Ovary (tissue), 9 donors: ENCODE results near the gene RERG. TPM values are rescaled to one million over a fixed set of nuclear protein-coding genes. Genes with fewer than 3 reads are reported as not detected.

ENCODE experiments used
- DNase-seq, 5 donors: peaks; one replicate each; pipeline ENCODE4 v3.0.0-alpha.2; 2019 to 2020
- H3K27ac ChIP-seq, 2 donors: fragments of 200-600 bp; one replicate each; pipeline versions ENCODE4 v1.5.1 to v1.8.0; 2019 to 2022
- H3K27me3 ChIP-seq: fragments of 200-600 bp; one replicate; pipeline ENCODE4 v1.8.0; 2022
- H3K36me3 ChIP-seq: fragments of 200-600 bp; sonication (generic); one replicate; pipeline ENCODE4 v1.5.1; 2019
- H3K4me1 ChIP-seq: one replicate; pipeline ENCODE4 v1.8.1; 2013; ENCODE audit warnings: mild to moderate bottlenecking, moderate library complexity; ENCODE audit not compliant: insufficient read depth
- H3K4me3 ChIP-seq: fragments of 200-600 bp; sonication (generic); one replicate; pipeline ENCODE4 v1.5.1; 2017
- H3K9me3 ChIP-seq, 2 donors: fragments of 200-600 bp in 1 of 2; sonication (generic) in 1 of 2; one replicate each; pipeline versions ENCODE4 v1.5.1 to v1.8.1; 2013 to 2019; ENCODE audit warnings: mild to moderate bottlenecking in 1 of 2, moderate library complexity in 1 of 2
- CTCF ChIP-seq, 3 donors: fragments of 450-650 bp in 2 of 3; fragments of 200-600 bp in 1 of 3; IDR thresholded peaks; one replicate each; pipeline versions ENCODE4 v1.5.1 to v1.8.0; 2016 to 2022; ENCODE audit warnings: antibody characterized with exemption in 3 of 3, mild to moderate bottlenecking in 1 of 3
- EP300 ChIP-seq: sonication (generic); formaldehyde crosslinking; IDR thresholded peaks from one replicate; pipeline ENCODE4 v1.6.1; 2017; ENCODE audit warnings: antibody characterized with exemption
- POLR2A ChIP-seq: fragments of 450-650 bp; IDR thresholded peaks from one replicate; pipeline ENCODE4 v1.6.1; 2017; ENCODE audit warnings: antibody characterized with exemption, mild to moderate bottlenecking, moderate library complexity
- WGBS, 3 donors: extraction: QIAGEN DNeasy Blood & Tissue Kit in 1 of 3; methylation state at CpG; one replicate each; pipeline versions ENCODE4 v1.1.5 to v1.1.7; 2013 to 2017; 5-methylcytosine and 5-hydroxymethylcytosine counted together
- intact Hi-C, 4 donors: fragments of 100-400 bp; cut with DNase I; formaldehyde crosslinking; loops; one replicate each; pipeline versions ENCODE4 v1.11.0 to v1.15.1; 2022 to 2023
- polyA plus RNA-seq, 2 donors: library from polyadenylated mRNA; stranded (reverse); fragments of 200-250 nt in 1 of 2; fragments of 350-450 nt in 1 of 2; fragmentation: Illumina TruSeq in 1 of 2; extraction: RNeasy Lipid Tissue Mini Kit (QIAGEN cat#74804) in 1 of 2; gene quantifications; one replicate each; pipeline ENCODE4 v1.2.3, GENCODE V29; 2013 to 2014
- total RNA-seq, 7 donors: library from RNA; depleted of rRNA in 2 of 7; stranded (reverse); fragments of >200 nt in 2 of 7; fragmentation: NEBNext Ultra II Directional in 3 of 7; extraction: Animal tissue kit (Norgen Biotek cat#: 25700) in 3 of 7; gene quantifications; one replicate each; pipeline versions ENCODE4 v1.1.0 to v1.2.4, GENCODE V29; 2016 to 2023
- donor health status: DM: no; HTN: no; CAD: no; lungs with moderate emphysema.
- donor health status: DM: no; HTN: no; CAD: no.
- donor health status: Bipolar disorder and iron deficiency.
- donor health status: DM: yes; HTN: yes; CAD: no.
- donor health status: DM: no; HTN: no; CAD: no.
- donor health status: DM: yes; HTN: yes; CAD: no.

RERG gene
- total and polyA plus RNA-seq, 9 donors, result 12.9 to 96.8 (median 36.7) TPM

- TF ChIP-seq POLR2A (no peak), CTCF (IDR thresholded peaks at IDR 0.05) (no peak), EP300 (no peak)
- WGBS, 3 donors, result 51 to 56% (median 52%) methylated on average over 2 of the region's 2 CpGs
- no peaks in the 10 kb centered on the region for H3K9me3 ChIP-seq
- H3K4me1 ChIP-seq, result peaks cover 2% of the 10 kb centered on the region
- no peaks in the 10 kb centered on the region for H3K36me3 ChIP-seq
- H3K27ac ChIP-seq, result no peak overlapping the region
- H3K4me3 ChIP-seq, result no peak overlapping the region
- intact Hi-C loops, result no loop called here
- H3K27me3 ChIP-seq, result no peaks in the 10 kb centered on the region
- no peak for DNase-seq
Measured at GRCh38 chr12:15212930-15213329, 8.3 kb downstream of the RERG start.

GRCh38 chr12:15209782-15210181 is 11.4 kb downstream of the RERG start:
- H3K27ac ChIP-seq, result peak overlapping the region in 1 of 2 donors; percentile 26
- no peaks in the 10 kb centered on the region for H3K9me3 ChIP-seq
- peak in 1 of 5 donors; percentile 41 for DNase-seq
- peaks cover 2% of the 10 kb centered on the region for H3K4me1 ChIP-seq
- intact Hi-C loops, result loop anchor here in 1 of 4 donors (5.0 kb wide), 1 partner anchor 47 kb away; no protein-coding TSS in a partner anchor
- H3K4me3 ChIP-seq, result no peak overlapping the region
- TF ChIP-seq POLR2A, result no peak
- no peak for TF ChIP-seq CTCF (IDR thresholded peaks at IDR 0.05)
- TF ChIP-seq EP300, result no peak
- 7 to 24% (median 12%) methylated on average over 1 of the region's 1 CpG for whole genome bisulfite sequencing, 3 donors
- H3K27me3 ChIP-seq, result no peaks in the 10 kb centered on the region
- no peaks in the 10 kb centered on the region for H3K36me3 ChIP-seq

- WGBS, 3 donors, result 46 to 50% (median 48%) methylated on average over 7 of the region's 7 CpGs
- no peaks in the 10 kb centered on the region for H3K9me3 ChIP-seq
- H3K27me3 ChIP-seq, result no peaks in the 10 kb centered on the region
- H3K4me1 ChIP-seq, result peaks cover 2% of the 10 kb centered on the region
- intact Hi-C loops, result loop anchor here in 1 of 4 donors (5.0 kb wide), 1 partner anchor 47 kb away; no protein-coding TSS in a partner anchor
- H3K36me3 ChIP-seq, result no peaks in the 10 kb centered on the region
- peak overlapping the region in 1 of 2 donors; percentile 26 for H3K27ac ChIP-seq
- no peak overlapping the region for H3K4me3 ChIP-seq
- DNase-seq, result no peak
- TF ChIP-seq EP300 (no peak), POLR2A (no peak), CTCF (IDR thresholded peaks at IDR 0.05) (no peak)
Measured at GRCh38 chr12:15208871-15209656, 12.2 kb downstream of the RERG start.

GRCh38 chr12:15208140-15208539 is 13.1 kb downstream of the RERG start:
- Histone ChIP-seq H3K4me3 (no peak overlapping the region), H3K4me1 (peaks cover 2% of the 10 kb centered on the region), H3K36me3 (no peaks in the 10 kb centered on the region), H3K27me3 (no peaks in the 10 kb centered on the region), H3K9me3 (no peaks in the 10 kb centered on the region), H3K27ac (no peak overlapping the region)
- TF ChIP-seq CTCF (IDR thresholded peaks at IDR 0.05) (peak in 1 of 3 donors; percentile 65), POLR2A (no peak)
- intact Hi-C loops, result loop anchor here in 1 of 4 donors (5.0 kb wide), 1 partner anchor 46 kb away; no protein-coding TSS in a partner anchor
- DNase-seq, result peak in 1 of 5 donors; percentile 48
- WGBS, 3 donors, result 82 to 89% (median 88%) methylated on average over 2 of the region's 2 CpGs
